Uterus (tissue), 4 donors: Measurements from ENCODE around the gene GNA12. TPM values are rescaled to one million over a fixed set of nuclear protein-coding genes. Genes with fewer than 3 reads are reported as not detected.

ENCODE experiments used
- DNase-seq, 2 donors: peaks; one replicate each; pipeline ENCODE4 v3.0.0-alpha.2; 2019 to 2020
- H3K27ac ChIP-seq, 2 donors: fragments of 200-600 bp; sonication (generic); 1 replicate in 1 of 2; 2 replicates in 1 of 2; pipeline ENCODE4 v1.5.1; 2016 to 2018
- H3K27me3 ChIP-seq, 2 donors: fragments of 200-600 bp; sonication (generic); one replicate each; pipeline ENCODE4 v1.5.1; 2018 to 2019; ENCODE audit warnings: control low read depth in 1 of 2
- H3K36me3 ChIP-seq, 2 donors: fragments of 200-600 bp; sonication (generic); one replicate each; pipeline ENCODE4 v1.5.1; 2019; ENCODE audit warnings: control low read depth in 1 of 2
- H3K4me1 ChIP-seq, 2 donors: fragments of 200-600 bp; sonication (generic); one replicate each; pipeline ENCODE4 v1.5.1; 2018 to 2019; ENCODE audit warnings: control low read depth in 1 of 2
- H3K4me3 ChIP-seq, 2 donors: fragments of 200-600 bp; sonication (generic); 1 replicate in 1 of 2; 2 replicates in 1 of 2; pipeline ENCODE4 v1.5.1; 2018 to 2019; ENCODE audit warnings: mild to moderate bottlenecking in 1 of 2
- H3K9me3 ChIP-seq, 2 donors: fragments of 200-600 bp; sonication (generic); one replicate each; pipeline ENCODE4 v1.5.1; 2019; ENCODE audit warnings: control low read depth in 1 of 2
- POLR2A ChIP-seq, 2 donors: fragments of 450-650 bp; IDR thresholded peaks; one replicate each; pipeline ENCODE4 v1.6.1; 2016; ENCODE audit warnings: antibody characterized with exemption in 2 of 2, mild to moderate bottlenecking in 1 of 2, moderate library complexity in 1 of 2
- intact Hi-C: fragments of 100-400 bp; cut with DNase I; formaldehyde crosslinking; loops from one replicate; pipeline ENCODE4 v1.15.1; 2023; ENCODE audit warnings: low total_unique reads
- total RNA-seq, 4 donors: library from RNA; depleted of rRNA in 3 of 4; stranded (reverse); fragments of >200 nt in 3 of 4; gene quantifications; one replicate each; pipeline versions ENCODE4 v1.1.0 to v1.2.4, GENCODE V29; 2014 to 2023
- TF ChIP-seq, protein P1 (sequence below), 4 experiments: fragments of 200-600 bp in 2 of 4; fragments of 450-650 bp in 2 of 4; sonication (generic) in 2 of 4; IDR thresholded peaks; one replicate each; pipeline ENCODE4 v1.5.1; 2016 to 2019; ENCODE audit warnings: antibody characterized with exemption in 4 of 4, mild to moderate bottlenecking in 2 of 4, moderate library complexity in 1 of 4
- donor health status: DM: yes; HTN: yes; CAD: no.

GNA12 gene
- total RNA-seq, 4 donors from 2014 or later, result 20.5 to 109 (median 50.3) TPM

GRCh38 chr7:2761131-2761624 is 82.9 kb downstream of the GNA12 start:
- Histone ChIP-seq H3K4me3 (no peak overlapping the region), H3K9me3 (no peaks in the 10 kb centered on the region), H3K4me1 (peaks cover 18 to 32% of the 10 kb centered on the region in 2 donors), H3K36me3 (no peaks in the 10 kb centered on the region), H3K27ac (peak overlapping the region; percentile 89 to 96), H3K27me3 (no peaks in the 10 kb centered on the region)
- DNase-seq, result no peak
- no peak for TF ChIP-seq POLR2A (IDR thresholded peaks at IDR 0.05)
- TF ChIP-seq, protein P1, sequence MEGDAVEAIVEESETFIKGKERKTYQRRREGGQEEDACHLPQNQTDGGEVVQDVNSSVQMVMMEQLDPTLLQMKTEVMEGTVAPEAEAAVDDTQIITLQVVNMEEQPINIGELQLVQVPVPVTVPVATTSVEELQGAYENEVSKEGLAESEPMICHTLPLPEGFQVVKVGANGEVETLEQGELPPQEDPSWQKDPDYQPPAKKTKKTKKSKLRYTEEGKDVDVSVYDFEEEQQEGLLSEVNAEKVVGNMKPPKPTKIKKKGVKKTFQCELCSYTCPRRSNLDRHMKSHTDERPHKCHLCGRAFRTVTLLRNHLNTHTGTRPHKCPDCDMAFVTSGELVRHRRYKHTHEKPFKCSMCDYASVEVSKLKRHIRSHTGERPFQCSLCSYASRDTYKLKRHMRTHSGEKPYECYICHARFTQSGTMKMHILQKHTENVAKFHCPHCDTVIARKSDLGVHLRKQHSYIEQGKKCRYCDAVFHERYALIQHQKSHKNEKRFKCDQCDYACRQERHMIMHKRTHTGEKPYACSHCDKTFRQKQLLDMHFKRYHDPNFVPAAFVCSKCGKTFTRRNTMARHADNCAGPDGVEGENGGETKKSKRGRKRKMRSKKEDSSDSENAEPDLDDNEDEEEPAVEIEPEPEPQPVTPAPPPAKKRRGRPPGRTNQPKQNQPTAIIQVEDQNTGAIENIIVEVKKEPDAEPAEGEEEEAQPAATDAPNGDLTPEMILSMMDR (IDR thresholded peaks at IDR 0.05), result no peak
- intact Hi-C loops, result no loop called here

DNA sequence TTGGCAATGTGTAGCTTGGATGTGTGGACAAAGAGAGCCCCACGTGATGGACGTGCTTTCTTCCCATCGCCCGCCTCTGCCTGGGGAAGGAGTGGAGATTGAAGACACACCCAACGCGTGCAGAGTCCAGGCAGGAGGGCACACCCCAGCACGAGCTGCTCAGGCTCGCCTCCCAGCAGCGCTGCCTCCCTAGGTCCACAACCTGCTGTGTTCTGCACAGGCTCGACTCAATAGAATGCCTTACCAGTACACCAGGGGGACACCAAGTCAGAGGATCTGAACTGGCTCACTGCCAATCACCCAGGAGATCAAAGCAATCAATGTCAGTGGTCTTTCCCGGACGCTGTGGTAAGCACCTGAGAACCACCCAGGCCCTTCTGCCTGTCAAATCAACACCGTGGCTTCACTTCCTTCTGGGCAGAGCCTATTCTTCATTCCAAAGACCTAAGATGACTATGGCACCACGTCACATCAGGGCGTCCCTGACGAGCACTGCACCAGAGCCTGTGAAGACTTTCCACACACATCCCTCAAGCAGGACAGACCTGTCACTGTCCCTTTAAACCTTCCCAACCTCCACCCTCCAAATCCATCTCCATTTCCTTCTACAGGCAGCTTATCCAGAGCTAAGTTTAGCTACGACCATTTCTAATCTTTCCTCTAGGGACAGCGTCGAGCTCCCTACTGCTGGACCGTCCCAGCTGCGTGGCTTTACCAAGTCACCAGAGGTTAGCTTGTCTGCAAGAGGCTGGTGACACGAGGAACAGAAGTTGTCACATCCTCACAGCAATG is 83.8 kb downstream of the GNA12 start:
- Histone ChIP-seq H3K4me3 (no peak overlapping the region), H3K4me1 (peaks cover 18 to 32% of the 10 kb centered on the region in 2 donors), H3K36me3 (no peaks in the 10 kb centered on the region), H3K9me3 (no peaks in the 10 kb centered on the region), H3K27ac (peak overlapping the region; percentile 89 to 96), H3K27me3 (no peaks in the 10 kb centered on the region)
- peak; percentile 62 to 72 for DNase-seq
- intact Hi-C loops, result no loop called here
- TF ChIP-seq POLR2A (IDR thresholded peaks at IDR 0.05), result no peak
- TF ChIP-seq, protein P1 (IDR thresholded peaks at IDR 0.05), result peak in 3 of 4 experiments; percentile 10 to 43 (median 34)

GRCh38 chr7:2759736-2760097 is 84.4 kb downstream of the GNA12 start:
- Histone ChIP-seq H3K4me1 (peaks cover 18 to 32% of the 10 kb centered on the region in 2 donors), H3K4me3 (no peak overlapping the region), H3K27me3 (no peaks in the 10 kb centered on the region), H3K9me3 (no peaks in the 10 kb centered on the region), H3K27ac (peak overlapping the region; percentile 89 to 96), H3K36me3 (no peaks in the 10 kb centered on the region)
- TF ChIP-seq POLR2A (IDR thresholded peaks at IDR 0.05), result no peak
- TF ChIP-seq, protein P1 (IDR thresholded peaks at IDR 0.05), result no peak
- DNase-seq, result no peak
- intact Hi-C loops, result no loop called here

- intact Hi-C loops, result no loop called here
- Histone ChIP-seq H3K36me3 (no peaks in the 10 kb centered on the region), H3K27ac (peak overlapping the region; percentile 89 to 96), H3K27me3 (no peaks in the 10 kb centered on the region), H3K4me3 (peak overlapping the region in 1 of 2 donors; percentile 18), H3K9me3 (no peaks in the 10 kb centered on the region), H3K4me1 (peaks cover 18 to 32% of the 10 kb centered on the region in 2 donors)
- no peak for DNase-seq
- no peak for TF ChIP-seq POLR2A (IDR thresholded peaks at IDR 0.05)
- TF ChIP-seq, protein P1 (IDR thresholded peaks at IDR 0.05), result no peak
Measured at GRCh38 chr7:2758673-2759616, 85.2 kb downstream of the GNA12 start.
